GM10266 (cell line): ENCODE results near the gene NEIL3.

Experiments used
- DNase-seq: peaks from one replicate; pipeline ENCODE4 v3.0.0; 2012; ENCODE audit errors: extremely low spot score
- CTCF ChIP-seq: IDR thresholded peaks from 2 replicates; pipeline ENCODE4 v1.5.1; 2012; ENCODE audit warnings: mild to moderate bottlenecking, low read depth; ENCODE audit not compliant: control insufficient read depth, insufficient read depth; ENCODE audit errors: missing control alignments

The NEIL3 gene

GRCh38 chr4:177381762-177382310 is 72.2 kb downstream of the NEIL3 start:
- no peak for DNase-seq
- TF ChIP-seq CTCF, result no peak

- no peak for DNase-seq
Measured at GRCh38 chr4:177384856-177385397, 75.3 kb downstream of the NEIL3 start.

GRCh38 chr4:177385576-177386277 is 76.1 kb downstream of the NEIL3 start:
- no peak for TF ChIP-seq CTCF
- DNase-seq, result no peak

More at GRCh38 chr4:177384856-177385397, 75.3 kb downstream of the NEIL3 start:
- TF ChIP-seq CTCF, result no peak

GRCh38 chr4:177386278-177386815 is 76.7 kb downstream of the NEIL3 start:
- TF ChIP-seq CTCF, result no peak
- DNase-seq, result no peak

- no peak for TF ChIP-seq CTCF
Measured at GRCh38 chr4:177391287-177391686, 81.6 kb downstream of the NEIL3 start.

GRCh38 chr4:177391953-177392352 is 82.3 kb downstream of the NEIL3 start:
- TF ChIP-seq CTCF, result no peak
- DNase-seq, result no peak

More at GRCh38 chr4:177391287-177391686, 81.6 kb downstream of the NEIL3 start:
- DNase-seq, result no peak

- DNase-seq, result no peak
- no peak for TF ChIP-seq CTCF
Measured at GRCh38 chr4:177393236-177393635, 83.6 kb downstream of the NEIL3 start.
